Ramos (cell line): ENCODE measurements around the gene PPM1D.
"Not testable (repeated sequence)": the region's sequence is repeated elsewhere in the genome, so short reads cannot be mapped to it uniquely, and the experiment has no call there.

Experiments used
- in situ Hi-C: fragments of 300-500 bp; cut with MboI; formaldehyde crosslinking; loops from one replicate; pipeline ENCODE4 v1.14.3; 2022; ENCODE audit warnings: low sequenced_read_pairs; ENCODE audit not compliant: unreplicated experiment

PPM1D gene

DNA sequence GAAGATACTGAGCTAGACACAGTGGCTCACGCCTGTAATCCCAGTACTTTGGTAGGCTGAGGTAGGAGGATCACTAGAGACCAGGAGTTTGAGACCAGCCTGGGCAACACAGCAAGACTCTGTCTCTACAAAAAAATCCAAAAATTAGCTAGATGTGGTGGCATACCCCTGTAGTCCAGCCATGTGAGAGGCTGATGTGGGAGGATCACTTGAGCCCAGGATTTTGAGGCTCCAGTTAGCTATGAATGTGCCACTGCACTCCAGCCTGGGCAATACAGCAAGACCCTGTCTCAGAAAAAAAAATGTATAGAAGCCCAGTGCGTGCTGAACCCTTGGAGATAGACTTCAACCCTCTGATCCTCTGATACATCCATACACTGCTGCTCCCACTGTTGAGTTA, 7.2 kb upstream of the PPM1D start:
- in situ Hi-C loops: no loop called here

DNA sequence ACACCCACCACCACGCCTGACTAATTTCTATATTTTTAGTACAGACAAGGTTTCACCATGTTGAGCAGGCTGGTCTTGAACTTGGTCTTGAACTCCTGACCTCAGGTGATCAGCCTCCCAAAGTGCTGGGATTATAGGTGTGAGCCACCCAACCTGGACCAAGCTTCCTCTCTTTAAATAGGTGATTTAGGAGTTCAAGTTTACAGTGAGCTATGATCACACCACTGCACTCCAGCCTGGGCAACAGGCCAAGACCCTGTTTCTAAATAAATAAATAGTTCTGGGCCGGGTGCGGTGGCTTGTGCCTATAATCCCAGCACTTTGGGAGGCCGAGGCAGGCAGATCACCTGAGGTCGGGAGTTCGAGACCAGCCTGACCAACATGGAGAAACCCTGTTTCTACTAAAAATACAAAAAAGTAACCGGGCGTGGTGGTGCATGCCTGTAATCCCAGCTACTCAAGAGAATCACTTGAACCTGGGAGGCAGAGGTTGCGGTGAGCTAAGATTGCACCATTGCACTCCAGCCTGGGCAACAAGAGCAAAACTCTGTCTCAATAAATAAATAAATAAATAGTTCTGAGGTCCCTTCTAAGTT, 6.5 kb upstream of the PPM1D start:
- in situ Hi-C loops: not testable (repeated sequence)

DNA sequence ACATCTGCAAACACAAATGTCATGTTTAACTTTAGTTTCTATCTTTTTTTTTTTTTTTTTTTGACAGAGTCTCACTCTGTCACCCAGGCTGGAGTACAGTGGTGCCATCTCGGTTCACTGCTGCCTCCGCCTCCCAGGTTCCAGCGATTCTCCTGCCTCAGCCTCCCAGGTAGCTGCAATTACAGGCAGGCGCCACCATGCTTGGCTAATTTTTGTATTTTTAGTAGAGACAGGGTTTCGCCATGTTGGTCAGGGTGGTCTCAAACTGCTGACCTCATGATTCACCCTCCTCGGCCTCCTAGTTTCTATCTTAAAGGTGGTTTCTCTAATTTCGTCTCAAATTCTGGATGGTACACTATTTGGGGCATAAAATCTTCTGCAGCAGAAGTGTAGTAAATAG, 5.8 kb upstream of the PPM1D start:
- in situ Hi-C loops: not testable (repeated sequence)

DNA sequence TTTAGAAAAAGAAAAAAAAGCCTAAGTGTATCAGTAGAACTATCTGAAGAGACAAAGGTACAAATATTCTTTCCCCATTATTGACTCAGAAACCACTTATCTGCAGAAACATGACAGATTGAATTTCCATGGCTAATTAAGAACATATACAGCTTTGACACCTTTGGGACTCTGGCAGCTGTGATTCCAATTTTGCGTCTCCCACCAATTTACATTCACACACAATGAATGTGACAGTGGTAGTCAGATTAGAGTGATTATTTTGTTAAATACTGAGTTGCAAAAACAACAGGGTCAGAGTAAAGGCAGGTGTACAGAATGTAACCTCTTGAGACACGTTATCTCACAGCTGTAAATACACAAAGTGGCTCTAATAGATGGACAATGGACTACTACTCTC, 5.3 kb upstream of the PPM1D start:
- in situ Hi-C loops: no loop called here

DNA sequence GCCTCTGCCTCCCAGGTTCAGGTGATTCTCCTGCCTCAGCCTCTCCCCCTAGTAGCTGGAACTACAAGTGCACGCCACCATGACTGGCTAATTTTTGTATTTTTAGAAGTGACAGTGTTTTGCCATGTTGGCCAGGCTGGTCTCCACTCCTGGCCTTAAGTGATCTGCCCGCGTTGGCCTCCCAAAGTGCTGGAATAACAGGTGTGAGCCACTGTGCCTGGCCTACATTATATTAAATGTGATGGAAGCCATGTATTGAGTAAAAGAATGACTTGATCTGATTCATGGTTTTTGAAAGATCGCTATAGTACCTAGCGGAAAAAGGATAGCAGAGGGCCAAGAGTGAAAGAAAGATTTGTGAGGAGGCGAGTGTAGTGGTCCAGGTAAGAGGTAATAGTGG, 2.7 kb upstream of the PPM1D start:
- in situ Hi-C loops: no loop called here

DNA sequence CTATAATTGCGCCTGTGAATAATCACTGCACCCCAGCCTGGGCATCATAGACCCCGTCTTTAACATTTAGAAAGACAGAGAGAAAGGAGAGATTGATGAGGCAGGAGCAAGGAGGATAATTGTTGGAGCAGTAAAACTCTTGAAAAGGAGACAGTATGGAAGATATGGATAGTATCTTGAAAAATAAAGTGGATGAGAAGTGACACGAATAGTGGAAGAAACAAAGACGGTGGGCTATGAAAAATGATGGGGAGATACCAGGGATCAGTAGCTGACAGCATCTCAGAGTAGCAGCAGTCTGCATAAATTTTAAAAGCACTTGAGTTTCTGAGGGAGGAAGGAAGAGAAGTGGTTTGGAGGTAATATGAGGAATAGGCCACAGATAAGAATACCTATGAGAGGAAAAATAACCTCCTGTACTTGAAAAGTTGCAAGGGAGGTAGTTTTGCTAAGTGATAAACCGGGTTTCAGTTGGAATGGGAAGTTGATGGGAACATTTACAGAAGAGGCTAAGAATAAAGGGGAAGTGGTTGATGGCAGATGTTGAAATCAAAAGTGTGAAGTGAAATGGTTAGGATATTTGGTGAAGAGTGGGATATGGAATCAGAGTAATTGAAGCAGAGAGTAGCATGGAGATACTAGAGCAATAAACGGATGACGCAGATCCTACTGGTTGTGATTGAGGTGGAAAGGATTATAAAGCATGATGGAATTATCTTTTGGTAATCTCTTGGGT, 1.8 kb upstream of the PPM1D start:
- in situ Hi-C loops: no loop called here

DNA sequence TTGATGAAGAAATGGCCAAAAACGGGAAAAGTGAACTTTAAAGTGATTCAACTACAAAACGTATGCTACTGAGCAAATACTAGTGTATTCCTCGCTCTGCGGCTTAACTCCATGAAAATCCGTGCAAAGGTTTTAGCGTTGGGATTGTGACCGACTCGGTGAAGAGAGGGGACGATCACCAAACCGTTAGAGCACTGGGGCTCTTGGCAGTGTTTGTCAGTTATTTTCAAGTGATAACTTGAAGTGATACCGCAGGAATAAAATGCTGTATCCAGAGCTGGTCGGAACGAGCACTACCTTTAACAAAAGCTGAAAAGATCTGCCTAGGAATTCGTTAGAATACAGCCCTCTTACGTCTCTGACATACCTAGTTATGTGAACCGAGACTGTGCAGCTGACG, 773 bp upstream of the PPM1D start:
- in situ Hi-C loops: no loop called here

DNA sequence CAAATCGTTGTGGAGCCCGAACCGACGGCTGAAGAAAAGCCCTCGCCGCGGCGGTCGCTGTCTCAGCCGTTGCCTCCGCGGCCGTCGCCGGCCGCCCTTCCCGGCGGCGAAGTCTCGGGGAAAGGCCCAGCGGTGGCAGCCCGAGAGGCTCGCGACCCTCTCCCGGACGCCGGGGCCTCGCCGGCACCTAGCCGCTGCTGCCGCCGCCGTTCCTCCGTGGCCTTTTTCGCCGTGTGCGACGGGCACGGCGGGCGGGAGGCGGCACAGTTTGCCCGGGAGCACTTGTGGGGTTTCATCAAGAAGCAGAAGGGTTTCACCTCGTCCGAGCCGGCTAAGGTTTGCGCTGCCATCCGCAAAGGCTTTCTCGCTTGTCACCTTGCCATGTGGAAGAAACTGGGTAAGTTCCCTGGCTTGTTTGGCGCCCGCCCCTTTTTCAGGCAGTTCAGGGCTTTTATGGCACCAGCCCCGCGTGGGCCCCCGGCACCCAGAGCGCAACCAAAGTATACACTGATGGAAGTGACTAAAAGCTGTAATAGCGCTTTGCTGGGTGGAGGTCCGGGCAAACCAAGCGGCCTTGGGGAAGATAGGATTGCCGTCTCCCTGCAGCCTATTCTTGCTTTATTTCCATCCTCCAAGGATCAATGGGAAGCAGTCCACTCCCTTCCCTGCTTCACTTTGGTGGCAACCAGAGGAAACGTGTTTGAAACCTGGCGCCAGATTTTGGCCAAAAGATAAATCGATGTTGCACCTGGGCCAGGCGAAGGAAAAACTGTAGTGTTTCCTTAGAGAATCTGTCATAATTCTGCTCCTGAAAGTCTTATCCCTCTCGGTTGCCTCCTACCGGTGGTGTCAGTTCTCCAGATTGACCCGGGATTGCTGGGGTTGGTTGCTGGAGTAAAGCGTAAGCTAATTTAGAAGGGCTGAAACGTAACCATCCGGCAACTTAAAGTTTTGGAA, 775 bp downstream of the PPM1D start:
- in situ Hi-C loops: no loop called here

DNA sequence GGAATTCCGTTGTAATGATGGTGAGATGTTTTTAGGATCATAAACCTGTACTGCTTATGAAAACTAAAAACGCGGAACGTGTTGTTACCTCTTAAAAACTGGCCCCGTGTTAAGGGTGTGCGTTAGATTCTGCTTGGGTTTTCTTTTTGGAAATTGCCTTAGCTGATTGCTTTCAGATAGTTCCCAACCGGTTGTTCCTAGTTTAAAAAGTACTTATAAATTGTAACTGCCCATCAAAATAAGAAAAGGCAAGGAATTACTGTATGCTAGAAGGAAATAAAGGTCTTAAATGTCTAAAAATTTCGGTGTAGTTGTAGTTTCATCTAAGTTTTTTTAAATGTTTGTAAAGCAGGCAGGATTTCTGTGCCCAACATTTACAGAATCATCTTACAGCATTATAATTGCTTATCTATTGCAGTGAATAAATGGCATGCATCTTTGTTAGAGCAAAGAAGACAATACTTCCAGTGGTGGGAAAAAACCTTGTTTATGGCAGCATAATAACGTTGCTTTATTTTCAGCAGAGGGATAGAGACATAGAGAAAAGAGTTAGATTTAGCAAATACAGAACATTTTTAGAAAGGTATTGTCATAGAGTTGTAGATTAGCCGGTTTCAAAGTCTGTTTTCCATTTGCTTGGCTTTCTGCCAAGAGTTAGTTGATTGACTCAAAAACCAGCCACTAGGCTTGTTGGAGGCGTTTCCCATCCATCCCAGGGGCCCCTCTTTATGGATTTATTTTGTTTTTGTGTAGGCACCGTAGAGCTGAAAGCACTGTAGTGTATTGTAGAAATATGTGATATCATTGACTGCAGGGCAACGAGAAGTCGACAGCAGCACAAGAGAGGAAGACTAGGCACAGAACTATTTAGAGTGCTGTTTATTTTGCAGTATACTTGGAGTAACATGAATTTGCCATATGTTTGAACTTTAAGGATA, 1.7 kb downstream of the PPM1D start:
- in situ Hi-C loops: no loop called here

DNA sequence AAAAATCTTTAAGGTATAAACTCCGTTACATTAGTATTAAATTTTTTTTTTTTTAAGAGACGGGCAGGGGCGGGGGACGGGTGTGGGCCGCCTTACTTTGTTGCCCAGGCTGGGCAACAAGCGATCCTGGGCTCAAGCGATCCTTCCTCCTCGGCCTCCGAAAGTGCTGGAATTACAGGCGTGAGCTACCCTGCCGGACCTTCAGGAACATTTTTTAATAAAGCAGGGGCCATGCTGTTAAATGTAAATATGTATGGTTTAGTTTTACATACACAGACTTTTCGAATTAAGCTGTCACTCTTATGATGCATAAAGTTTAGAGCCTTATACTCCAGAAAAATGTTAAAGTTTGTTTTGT, 2.4 kb downstream of the PPM1D start:
- in situ Hi-C loops: no loop called here

DNA sequence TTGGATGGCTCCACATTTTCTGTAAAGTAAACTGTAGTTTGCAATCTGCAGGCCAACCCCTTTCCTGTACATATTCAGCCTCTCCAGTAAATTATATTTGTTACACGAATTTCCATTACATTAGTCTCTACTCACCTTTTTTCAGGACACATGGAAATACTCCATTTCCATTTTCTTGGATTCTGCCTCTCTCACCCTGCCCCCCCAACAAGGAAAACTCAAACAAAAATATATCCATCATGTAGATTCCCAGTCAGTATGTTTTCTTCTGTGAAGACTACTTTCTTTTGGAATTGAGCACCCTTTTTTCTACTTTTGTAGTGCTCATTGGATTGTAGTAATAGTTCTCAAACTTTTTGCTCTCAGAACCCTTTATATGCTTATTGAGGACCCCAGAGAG, 2.9 kb downstream of the PPM1D start:
- in situ Hi-C loops: no loop called here

DNA sequence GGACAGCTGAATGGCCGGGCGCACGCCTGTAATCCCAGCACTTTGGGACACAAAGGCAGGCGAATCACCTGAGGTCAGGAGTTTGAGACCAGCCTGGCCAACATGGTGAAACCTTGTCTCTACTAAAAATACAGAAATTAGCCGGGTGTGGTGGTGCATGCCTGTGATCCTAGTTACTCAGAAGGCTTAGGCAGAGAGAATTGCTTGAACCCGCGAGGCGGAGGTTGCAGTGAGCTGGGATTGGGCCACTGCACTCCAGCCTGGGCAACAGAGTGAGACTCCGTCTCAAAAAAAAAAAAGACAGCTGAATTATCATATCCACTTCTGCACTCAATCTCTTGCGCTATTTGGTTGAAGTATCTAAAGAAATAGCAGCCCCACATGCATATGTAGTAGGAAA, 3.5 kb downstream of the PPM1D start:
- in situ Hi-C loops: not testable (repeated sequence)

DNA sequence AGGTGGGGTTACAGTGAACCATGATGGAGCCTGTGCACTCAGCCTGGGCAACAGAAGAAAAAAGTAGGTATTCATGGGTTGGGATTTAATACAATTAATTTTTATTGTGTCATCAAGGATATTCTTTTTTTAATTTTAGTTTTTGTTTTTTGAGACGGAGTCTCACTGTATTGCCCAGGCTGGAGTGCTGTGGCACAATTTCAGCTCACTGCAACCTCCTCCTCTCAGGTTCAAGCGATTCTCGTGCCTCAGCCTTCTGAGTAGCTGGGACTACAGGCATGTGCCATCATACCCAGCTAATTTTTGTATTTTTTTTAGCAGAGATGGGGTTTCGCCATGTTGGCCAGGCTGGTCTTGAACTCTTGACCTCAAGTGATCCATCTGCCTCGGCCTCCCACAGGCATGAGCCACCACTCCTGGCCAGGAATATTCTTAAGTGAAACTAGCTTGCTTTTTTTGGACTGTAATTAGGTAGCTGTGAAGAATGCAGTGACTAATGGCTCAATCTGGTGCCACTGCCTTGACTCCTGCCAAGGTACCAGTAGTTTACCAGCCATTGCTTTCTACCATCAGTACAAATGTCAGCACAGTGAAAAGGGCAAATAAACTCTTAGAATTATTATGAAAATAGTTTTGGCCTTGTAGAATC, 4.8 kb downstream of the PPM1D start:
- in situ Hi-C loops: no loop called here

DNA sequence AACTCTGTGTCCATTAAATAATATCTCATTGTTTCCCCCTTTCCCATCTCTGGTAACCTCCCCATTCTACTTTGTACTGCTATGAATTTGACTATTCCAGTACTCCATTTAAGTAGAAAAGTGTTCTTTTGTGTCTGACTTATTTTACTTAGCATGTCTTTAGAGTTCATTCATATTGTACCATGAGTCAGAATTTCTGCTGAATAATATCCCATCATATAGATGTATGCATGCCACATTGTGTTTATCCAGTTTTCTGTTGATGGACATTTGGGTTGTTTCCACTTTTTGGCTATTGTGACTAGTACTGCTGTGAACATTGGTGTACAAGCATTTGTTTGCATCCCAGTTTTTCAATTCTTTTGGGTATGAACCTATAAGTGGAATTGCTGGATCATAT, 6.0 kb downstream of the PPM1D start:
- in situ Hi-C loops: no loop called here

DNA sequence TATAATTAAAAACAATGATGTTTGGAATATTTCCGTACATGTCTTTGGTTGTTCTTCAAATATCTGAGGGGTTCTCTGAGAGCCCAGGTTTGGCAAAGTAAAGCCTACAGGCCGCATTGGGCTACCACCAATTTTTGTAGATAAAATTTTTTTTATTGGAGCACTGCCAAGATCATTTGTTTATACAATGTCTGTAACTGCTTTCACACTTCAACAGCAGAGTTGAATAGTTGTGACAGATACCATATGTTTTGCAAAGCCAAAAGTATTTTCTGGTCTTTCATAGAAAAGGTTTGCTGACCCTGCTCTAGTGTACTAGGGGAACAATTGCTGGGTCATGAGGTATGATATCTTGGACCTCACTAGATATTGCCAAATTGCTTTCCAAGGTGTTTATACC, 10.5 kb downstream of the PPM1D start:
- in situ Hi-C loops: no loop called here

DNA sequence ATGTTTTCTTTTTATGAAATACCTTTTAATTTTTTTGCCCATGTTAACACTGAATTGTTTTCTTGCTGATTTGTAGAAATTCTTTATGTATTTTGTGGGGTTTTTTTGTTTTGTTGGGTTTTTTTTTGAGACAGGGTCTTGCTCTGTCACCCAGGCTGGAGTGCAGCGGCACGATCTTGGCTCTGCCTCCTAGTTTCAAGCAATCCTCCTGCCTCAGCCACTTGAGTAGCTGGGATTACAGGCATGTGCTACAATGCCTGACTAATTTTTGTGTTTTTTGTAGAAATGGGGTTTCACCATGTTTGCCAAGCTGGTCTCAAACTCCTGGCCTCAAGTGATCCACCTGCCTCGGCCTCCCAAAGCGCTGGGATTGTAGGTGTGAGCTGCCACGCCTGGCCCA, 11.3 kb downstream of the PPM1D start:
- in situ Hi-C loops: not testable (repeated sequence)

DNA sequence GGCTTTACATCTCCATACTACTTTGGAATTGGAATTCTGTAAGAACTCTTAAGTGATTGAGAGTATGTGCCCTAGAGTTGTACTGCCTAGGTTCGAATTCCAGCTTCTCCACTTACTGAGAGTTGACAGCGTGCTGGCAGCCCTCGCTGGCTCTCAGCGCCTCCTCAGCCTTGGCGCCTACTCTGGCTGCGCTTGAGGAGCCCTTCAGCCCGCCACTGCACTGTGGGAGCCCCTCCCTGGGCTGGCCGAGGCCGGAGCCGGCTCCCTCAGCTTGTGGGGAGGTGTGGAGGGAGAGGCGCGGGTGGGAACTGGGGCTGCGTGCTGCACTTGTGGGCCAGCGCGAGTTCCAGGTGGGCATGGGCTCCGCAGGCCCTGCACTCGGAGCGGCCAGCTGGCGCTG, 13.3 kb downstream of the PPM1D start:
- in situ Hi-C loops: no loop called here

DNA sequence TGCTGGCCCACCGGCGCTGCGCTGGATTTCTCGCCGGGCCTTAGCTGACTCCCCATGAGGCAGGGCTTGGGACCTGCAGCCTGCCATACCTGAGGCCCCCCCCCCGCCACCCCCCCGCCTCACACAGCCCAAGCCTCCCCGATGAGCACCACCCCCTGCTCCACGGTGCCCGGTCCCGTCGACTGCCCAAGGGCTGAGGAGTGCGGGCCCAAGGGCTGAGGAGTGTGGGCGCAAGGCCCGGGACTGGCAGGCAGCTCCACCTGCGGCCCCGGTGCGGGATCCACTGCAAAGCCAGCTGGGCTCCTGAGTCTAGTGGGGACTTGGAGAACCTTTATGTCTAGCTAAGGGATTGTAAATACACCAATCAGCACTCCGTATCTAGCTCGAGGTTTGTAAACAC, 13.8 kb downstream of the PPM1D start:
- in situ Hi-C loops: not testable (repeated sequence)

DNA sequence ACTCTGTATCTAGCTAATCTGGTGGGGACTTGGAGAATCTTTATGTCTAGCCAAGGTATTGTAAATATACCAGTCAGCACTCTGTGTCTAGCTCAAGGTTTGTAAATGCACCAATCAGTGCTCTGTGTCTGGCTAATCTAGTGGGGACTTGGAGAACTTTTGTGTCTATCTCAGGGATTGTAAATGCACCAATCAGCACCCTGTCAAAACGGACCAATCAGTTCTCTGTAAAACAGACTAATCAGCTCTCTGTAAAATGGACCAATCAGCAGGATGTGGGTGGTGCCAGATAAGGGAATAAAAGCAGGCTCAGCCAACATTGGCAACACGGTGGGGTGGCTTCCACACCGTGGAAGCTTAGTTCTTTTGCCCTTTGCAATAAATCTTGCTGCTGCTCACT, 14.3 kb downstream of the PPM1D start:
- in situ Hi-C loops: not testable (repeated sequence)

DNA sequence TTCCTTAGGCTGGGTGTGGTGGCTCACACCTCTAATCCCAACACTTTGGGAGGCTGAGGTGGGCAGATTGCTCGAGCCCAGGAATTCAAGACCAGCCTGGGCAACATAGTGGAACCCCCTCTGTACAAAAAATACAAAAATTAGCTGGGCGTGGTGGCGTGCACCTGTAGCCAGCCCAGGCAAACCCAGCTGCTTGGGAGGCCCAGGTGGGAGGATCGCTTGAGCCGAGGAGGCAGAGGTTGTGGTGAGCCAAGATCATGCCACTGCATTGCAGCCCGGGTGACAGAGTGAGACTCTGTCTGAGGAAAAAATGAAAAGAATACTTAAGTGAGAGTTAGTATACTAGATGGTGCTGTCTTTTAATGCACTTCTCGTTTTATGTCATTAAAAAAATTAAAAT, 15.1 kb downstream of the PPM1D start:
- in situ Hi-C loops: no loop called here
